Mammary epithelial cell (primary cell): ENCODE results near the gene EXOC4.
A peak's percentile ranks its signal among the peaks of the same experiment; 100 is the strongest.

Source experiments
- EZH2 ChIP-seq: IDR thresholded peaks from 2 replicates; pipeline ENCODE4 v1.6.1; 2012; ENCODE audit warnings: low read length, inconsistent platforms, borderline replicate concordance
- TF ChIP-seq, protein P1 (sequence below), 2 donors: IDR thresholded peaks in 1 of 2; conservative IDR thresholded peaks in 1 of 2; 2 replicates each; pipeline ENCODE4 v1.5.1; 2011 to 2012; ENCODE audit warnings: inconsistent platforms in 2 of 2, low read length in 2 of 2, mild to moderate bottlenecking in 2 of 2, control low read depth in 1 of 2, low read depth in 1 of 2; ENCODE audit not compliant: insufficient read depth in 1 of 2; ENCODE audit errors: extremely low read depth in 1 of 2

DNA sequence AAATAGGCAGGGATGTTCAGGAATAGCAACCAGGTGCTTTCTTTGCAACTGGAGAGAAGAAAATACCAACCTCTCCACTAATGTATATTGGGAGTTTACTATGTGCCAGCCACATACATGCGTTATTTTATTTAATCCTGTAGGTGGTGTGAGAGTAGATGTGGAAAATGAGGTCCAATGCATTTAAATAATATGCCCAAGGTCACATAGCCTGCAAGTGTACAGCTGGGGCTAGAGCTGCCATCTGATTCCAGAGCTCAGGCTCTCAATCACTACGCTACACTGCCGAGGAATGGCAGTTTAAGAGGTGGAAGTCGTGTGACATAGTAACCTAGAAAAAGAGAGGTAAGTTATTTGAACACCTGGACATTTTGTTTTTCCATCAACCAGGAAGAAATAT, 277.0 kb downstream of the EXOC4 start:
- TF ChIP-seq, protein P1, sequence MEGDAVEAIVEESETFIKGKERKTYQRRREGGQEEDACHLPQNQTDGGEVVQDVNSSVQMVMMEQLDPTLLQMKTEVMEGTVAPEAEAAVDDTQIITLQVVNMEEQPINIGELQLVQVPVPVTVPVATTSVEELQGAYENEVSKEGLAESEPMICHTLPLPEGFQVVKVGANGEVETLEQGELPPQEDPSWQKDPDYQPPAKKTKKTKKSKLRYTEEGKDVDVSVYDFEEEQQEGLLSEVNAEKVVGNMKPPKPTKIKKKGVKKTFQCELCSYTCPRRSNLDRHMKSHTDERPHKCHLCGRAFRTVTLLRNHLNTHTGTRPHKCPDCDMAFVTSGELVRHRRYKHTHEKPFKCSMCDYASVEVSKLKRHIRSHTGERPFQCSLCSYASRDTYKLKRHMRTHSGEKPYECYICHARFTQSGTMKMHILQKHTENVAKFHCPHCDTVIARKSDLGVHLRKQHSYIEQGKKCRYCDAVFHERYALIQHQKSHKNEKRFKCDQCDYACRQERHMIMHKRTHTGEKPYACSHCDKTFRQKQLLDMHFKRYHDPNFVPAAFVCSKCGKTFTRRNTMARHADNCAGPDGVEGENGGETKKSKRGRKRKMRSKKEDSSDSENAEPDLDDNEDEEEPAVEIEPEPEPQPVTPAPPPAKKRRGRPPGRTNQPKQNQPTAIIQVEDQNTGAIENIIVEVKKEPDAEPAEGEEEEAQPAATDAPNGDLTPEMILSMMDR (conservative IDR thresholded peaks at IDR 0.05 in 1 of 2, IDR thresholded peaks at IDR 0.05 in 1 of 2; ENCODE audit: extremely low read depth in 1 of 2, insufficient read depth in 1 of 2, low read depth in 1 of 2, low read length in 2 of 2) = peak in 1 of 2 donors; percentile 8
- no peak for TF ChIP-seq EZH2
